Measurements from ENCODE around the gene ANKRD34A. TPM values are rescaled to one million over a fixed set of nuclear protein-coding genes. Genes with fewer than 3 reads are reported as not detected.

Gene ANKRD34A
- total and polyA plus RNA-seq, 2 of the 13 experiments (the other 11 are each of a cell fraction or from before 2014, with no cell fraction given): 0.05 to 0.07 TPM

GRCh38 chr1:145957443-145958319 lies 6.7 kb downstream of the ANKRD34A start, which contains the start of gene LIX1L (continued):
- peak; percentile 87 for TF ChIP-seq SP2 (CRISPR knock-in tag; IDR thresholded peaks at IDR 0.05)
- no peak for TF ChIP-seq PREB (CRISPR knock-in tag; IDR thresholded peaks at IDR 0.05)
- no peak for TF ChIP-seq ZNF713 (CRISPR knock-in tag; IDR thresholded peaks at IDR 0.05)
- TF ChIP-seq BCLAF1 (IDR thresholded peaks at IDR 0.05): no peak
- 0 out of 2 replicates have a peak, but pooled peaks have one; percentile 36 for TF ChIP-seq TOPORS (CRISPR knock-in tag; IDR thresholded peaks at IDR 0.05)
- TF ChIP-seq ATRX (CRISPR knock-in tag; IDR thresholded peaks at IDR 0.05; ENCODE audit: borderline replicate concordance): no peak
- TF ChIP-seq NFAT5 (CRISPR knock-in tag; IDR thresholded peaks at IDR 0.05): no peak
- TF ChIP-seq CREB1 (IDR thresholded peaks at IDR 0.05): peak; percentile 28; the same call in 1 of the 2 replicates
- no peak for TF ChIP-seq CREB1 (CRISPR knock-in tag; IDR thresholded peaks at IDR 0.05)
- peak; percentile 81 for TF ChIP-seq NFYC (CRISPR knock-in tag; IDR thresholded peaks at IDR 0.05)
- no peak for TF ChIP-seq ZNF446 (CRISPR knock-in tag; IDR thresholded peaks at IDR 0.05)
- no peak for TF ChIP-seq ZNF34 (CRISPR knock-in tag; IDR thresholded peaks at IDR 0.05; ENCODE audit: borderline replicate concordance)
- no peak for TF ChIP-seq USF2 (IDR thresholded peaks at IDR 0.05; ENCODE audit: low read depth, low read length)
- no peak; the same call in 1 of the 2 replicates for TF ChIP-seq USF2 (CRISPR knock-in tag; IDR thresholded peaks at IDR 0.05; ENCODE audit: borderline replicate concordance)
- no peak for TF ChIP-seq NFIB (CRISPR knock-in tag; IDR thresholded peaks at IDR 0.05; ENCODE audit: borderline replicate concordance)
- TF ChIP-seq ZNF784 (CRISPR knock-in tag; IDR thresholded peaks at IDR 0.05; ENCODE audit: borderline replicate concordance): no peak
